ENCODE data around the gene LACC1.

- TF ChIP-seq CTCF (IDR thresholded peaks at IDR 0.05) = no peak
- no peak for TF ChIP-seq POLR2A (IDR thresholded peaks at IDR 0.05)
Observed at GRCh38 chr13:43918636-43919035, 38.9 kb downstream of the LACC1 start.
